ENCODE measurements around the gene DNAH1.

The DNAH1 gene

DNA sequence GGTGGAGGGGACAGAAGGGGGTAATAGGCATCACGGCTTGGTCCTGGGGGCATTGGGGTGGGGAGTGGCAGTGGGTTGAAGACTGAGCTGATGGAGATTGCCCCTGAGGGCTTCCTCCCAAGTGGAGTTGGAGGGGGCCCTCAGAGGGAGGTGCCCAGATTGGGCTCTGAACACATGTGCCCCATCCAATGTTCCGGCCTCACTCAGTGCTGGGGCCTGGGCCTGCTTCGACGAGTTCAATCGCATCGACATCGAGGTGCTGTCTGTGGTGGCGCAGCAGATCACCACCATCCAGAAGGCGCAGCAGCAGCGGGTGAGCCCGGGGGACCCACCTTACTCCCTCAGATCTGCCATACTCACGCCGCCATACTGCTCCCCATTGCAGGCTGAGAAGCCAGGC lies 45.3 kb downstream of the DNAH1 start:
- no peak for DNase-seq

DNA sequence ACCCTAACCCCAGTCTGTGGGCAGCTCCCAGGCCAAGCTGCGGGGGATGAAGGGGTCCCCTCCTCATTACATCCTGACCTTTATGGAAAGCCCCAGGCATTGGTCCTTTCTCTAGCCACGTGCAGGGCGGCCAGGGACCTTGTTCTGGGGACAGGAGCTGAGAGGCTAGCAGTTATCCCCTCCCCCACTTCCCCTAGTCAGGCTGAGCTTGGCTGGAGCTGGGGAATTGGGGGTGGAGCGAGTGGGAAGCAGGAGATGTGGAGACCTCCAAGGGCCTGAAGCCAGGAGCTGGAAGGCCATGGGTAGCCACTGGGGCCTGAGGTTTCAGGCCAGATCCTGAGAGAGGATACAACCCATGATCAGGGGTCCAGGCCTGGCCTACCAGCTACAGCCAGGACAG lies 45.8 kb downstream of the DNAH1 start:
- no peak for DNase-seq

DNA sequence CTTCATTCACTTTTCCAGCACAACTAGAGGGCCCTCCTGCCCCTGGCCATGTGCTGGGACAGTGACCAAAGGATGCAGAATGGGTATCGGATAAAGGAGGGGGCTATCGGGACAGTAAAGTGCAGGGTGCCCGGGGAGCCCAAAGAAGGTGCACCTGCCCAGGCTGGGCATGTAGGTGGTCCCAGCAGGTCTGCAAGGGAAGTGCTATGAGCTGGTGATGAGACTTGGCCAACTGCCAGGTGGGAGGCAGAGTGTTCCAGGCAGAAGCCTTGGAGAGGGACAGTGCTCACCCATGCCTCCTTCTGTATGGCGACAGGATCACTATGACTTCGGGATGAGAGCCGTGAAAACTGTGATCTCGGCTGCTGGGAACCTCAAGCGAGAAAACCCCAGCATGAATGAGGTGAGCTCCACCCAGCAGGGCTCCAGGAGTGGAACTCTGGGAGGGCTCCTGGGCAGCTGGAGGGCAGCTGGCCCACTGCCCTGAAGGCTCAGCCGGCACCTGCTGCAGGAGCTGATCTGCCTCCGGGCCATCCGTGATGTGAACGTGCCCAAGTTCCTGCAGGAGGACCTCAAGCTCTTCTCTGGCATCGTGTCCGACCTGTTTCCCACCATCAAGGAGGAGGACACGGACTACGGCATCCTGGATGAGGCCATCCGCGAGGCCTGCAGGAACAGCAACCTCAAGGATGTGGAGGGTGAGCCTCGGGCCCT lies 48.4 kb downstream of the DNAH1 start:
- no peak for DNase-seq

DNA sequence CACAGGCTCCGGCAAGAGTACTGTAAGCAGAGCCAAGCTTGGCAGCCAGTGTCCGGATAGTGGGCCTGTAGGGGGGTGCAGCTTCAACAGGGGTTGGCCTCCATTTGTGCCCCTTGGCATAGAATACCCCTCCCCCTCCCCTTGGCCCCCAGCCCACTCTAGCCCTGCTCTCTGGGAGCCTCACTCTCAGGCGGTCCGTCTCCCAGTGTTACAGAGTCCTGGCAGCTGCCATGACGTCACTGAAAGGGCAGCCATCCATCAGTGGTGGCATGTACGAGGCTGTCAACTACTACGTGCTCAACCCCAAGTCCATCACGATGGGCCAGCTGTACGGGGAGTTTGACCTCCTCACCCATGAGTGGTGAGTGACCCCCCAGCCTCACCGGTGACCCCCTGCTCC lies 50.4 kb downstream of the DNAH1 start:
- no peak for DNase-seq

DNA sequence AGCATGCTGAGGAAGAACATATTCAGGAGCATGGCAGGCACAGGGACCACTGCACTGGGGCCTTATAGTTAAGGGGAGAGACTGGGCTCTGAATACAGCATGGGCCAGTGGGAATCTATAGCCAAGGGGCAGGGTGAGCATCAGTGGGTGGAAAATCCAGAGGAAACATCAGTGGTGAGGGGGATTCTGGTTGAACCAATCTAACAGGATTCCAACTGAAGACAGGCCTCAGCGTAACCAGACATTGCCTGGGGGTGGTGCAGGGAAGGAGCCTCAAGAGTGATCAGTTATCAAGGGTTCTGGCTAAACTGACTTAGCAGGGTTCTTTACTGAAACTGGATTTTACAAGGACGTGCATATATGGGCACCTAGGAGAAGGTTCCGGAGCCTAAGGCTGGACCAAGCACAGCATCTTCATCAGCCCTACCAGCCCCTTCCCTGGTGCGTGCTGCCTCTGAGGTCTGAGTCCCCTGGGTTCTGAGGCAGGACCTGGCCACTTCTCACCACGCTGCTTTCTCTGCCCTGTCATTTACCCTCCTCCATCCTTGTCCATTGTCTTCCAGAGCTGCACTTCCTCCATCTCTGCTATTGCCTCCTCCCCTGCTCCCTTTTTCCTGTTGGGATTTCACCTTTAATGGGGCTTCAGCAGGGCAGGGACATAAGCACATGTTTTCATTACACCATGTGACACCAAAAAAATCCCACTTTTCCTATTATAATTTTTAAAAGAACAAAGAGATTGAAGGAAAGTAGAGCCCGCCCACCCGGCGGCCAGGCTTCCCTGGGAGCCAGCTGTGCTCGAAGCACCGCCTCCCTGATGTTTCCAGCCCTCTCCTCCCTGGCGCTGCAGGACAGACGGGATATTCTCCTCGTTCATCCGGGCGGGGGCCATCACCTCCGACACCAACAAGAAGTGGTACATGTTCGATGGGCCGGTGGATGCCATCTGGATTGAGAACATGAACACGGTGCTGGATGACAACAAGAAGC lies 52.1 kb downstream of the DNAH1 start:
- no peak for DNase-seq

DNA sequence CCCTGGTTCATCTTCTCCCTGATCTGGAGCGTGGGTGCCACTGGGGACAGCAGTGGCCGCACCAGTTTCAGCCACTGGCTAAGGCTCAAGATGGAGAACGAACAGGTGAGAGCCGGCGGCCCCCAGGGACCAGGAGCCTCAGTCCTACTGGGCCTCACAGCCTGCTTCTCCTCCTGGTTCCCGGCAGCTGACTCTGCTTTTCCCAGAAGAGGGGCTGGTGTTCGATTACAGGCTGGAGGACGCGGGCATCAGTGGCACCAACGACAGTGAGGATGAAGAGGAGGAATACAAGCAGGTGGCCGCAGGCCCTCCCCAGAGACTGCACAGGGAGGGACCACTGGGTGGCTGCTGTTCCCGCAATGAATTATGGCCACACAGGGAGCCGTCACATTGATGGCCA lies 54.4 kb downstream of the DNAH1 start:
- DNase-seq, result no peak

DNA sequence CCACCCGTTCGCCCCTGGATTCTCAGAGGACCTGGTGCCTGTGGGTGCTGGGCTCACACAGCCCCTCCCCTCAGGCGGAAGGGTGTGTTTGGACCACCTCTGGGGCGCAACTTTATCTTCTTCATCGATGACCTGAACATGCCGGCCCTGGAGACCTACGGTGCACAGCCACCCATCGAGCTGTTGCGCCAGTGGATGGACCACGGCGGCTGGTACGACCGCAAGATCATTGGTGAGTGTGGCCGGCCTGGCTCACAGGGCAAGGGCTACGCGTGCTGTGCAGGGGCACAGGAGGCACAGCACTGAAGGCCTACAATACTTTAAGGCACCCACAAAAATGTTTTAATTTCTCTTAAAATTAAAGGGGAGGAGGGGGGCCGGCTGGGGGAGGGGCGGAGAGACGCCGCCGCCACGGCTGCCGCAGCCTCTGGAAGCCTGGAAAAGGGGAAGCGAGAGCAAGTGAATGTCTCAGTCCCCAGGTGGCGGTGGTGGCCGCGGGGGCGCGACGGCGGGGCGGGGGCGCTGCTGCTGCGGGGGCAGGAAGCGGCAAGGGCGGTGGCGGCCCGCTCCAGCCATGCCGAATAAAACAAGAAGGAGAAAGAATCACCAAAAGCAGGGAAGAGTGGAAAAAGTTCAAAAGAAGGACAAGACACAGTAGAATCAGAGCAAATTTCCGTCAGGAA lies 56.8 kb downstream of the DNAH1 start:
- DNase-seq, result no peak

DNA sequence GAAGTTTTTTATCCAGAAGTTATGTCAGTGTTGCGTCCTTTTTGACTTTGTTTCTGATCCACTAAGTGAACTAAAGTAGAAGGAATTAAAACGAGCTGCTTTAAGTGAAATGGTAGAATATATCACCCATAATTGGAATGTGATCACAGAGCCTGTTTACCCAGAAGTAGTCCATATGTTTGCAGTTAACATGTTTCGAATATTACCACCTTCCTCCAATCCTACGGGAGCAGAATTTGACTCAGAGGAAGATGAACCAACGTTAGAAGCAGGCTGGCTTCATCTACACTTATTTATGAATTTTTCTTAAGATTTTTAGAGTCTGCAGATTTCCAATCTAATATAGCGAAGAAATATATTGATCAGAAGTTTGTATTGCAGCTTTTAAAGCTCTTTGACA lies 57.6 kb downstream of the DNAH1 start:
- DNase-seq, result no peak

DNA sequence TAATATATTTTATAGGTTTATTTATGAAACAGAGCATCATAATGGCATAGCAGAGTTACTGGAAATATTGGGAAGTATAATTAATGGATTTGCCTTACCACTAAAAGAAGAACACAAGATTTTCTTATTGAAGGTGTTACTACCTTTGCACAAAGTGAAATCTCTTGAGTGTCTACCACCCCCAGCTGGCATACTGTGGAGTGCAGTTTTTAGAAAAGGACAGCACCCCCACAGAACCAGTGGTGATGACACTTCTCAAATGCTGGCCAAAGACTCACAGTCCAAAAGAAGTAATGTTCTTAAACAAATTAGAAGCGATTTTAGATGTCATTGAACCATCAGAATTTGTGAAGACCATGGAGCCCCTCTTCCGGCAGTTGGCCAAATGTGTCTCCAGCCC lies 58.1 kb downstream of the DNAH1 start:
- no peak for DNase-seq

DNA sequence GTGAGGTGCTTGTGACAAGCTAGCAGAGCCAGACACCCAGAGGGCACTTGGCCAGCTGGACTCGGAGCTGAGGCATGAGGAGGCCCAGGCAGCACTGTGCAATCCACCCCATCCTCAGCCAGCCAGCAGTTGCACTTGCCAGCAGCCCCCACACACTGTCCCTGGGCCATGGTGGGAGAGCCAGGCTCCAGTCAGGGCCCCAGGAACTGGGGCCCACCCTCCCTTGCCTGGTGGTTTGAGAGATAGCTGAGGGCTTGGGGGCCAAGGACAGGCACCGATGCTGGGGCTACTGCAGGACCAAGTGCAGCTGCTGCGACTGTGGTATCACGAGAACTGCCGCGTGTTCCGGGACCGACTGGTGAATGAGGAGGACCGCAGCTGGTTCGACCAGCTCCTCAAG lies 63.5 kb downstream of the DNAH1 start:
- no peak for DNase-seq

DNA sequence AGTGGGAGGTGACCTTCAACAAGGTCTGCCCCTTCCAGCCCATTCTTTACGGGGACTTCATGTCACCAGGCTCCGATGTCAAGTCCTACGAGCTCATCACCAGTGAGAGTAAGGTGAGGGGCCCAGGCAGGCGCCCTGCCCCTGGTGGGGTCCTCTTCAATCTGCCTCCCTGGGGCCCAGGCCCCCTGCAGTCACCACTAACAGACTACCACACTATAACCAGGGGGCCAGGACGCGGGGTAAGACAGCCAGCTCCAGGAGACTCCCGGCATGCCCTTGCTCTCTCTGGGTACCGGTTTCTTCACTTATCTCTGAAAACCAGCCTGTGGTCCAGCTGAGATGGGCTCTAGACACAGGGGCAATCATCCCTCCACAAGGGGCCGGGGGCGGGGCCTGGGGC lies 63.9 kb downstream of the DNAH1 start:
- DNase-seq, result no peak

DNA sequence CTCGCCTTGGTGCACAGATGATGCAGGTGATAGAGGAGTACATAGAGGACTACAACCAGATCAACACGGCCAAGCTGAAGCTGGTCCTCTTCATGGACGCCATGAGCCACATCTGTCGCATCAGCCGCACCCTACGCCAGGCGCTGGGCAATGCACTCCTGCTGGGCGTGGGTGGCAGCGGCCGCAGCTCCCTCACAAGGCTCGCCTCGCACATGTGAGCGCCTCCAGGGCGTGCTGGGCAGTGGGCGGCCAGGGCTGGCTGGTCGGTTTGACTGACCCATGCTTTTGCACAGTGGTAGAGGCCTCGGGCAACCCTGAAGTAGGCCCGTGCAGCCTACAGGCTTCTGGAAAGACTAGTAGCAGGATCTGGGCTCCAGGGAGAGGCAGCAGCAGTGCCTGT lies 65.5 kb downstream of the DNAH1 start:
- no peak for DNase-seq

DNA sequence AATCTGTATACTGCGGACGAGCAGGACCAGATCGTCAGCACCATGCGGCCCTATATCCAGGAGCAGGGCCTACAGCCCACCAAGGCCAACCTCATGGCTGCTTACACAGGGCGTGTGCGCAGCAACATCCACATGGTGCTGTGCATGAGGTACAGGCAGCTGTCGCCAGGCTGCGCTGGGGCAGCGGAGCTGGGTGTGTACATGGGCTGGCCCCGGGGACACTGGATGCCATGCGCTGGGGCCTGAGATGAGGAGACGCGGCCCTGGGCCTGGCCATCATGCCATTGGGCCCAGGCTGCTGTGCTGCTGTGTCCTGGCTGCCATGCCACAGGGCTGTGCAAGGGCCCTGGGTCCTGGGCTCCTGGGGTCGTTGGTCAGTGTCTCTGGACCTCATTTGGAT lies 67.3 kb downstream of the DNAH1 start:
- DNase-seq, result no peak

DNA sequence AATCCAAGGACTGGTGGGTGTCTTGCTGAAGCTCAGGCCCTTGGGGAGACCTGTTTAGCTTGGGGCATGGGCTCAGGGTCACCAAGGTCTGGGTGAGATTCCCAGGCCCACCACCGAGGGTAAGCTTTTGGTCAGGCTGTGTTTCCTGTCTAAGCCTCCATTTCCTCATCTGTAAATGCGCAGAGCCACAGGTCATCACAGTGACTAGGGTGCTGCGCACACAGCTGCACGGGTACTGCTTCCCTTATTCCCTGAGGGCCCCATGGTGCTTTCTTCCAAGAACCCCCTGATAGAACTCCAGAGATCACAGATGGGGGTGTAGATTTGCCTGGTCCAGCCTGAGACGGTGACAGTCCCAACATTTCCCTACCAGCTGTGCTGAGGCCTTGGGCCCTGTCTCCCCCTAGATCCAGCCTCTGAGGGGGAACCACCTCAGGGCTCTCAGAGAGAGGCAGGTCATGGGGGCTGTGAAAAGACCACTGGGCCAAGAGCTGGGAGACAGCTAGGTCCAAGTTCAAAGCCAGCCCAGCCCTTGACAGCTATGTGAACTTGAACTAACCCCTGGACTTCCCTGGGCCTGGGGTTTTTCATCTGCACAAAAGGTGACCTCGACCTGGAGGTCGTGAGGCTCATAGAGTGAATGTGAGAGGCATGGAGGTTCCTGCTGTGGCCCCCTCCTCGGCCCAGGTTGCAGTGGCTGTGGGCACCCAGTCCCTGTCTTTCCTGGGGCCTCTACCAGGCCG lies 68.1 kb downstream of the DNAH1 start:
- DNase-seq, result no peak

DNA sequence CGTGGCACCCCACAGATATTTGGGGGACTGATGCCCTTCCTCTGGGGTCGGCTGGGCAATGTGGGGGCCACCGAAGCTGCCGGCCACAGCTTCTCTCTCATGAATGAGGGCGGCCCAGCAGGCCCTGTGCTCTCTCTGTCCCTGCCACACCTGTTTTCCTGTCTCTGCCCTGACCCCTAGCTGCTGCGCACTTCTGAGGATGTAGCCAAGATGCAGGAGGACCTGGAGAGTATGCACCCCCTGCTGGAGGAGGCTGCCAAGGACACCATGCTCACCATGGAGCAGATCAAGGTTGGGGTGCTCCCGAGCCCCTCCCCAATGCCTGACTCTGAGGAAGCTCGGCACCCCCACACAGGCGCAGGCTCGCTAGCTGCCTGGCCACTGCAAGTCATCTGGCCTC lies 69.0 kb downstream of the DNAH1 start:
- DNase-seq, result no peak

DNA sequence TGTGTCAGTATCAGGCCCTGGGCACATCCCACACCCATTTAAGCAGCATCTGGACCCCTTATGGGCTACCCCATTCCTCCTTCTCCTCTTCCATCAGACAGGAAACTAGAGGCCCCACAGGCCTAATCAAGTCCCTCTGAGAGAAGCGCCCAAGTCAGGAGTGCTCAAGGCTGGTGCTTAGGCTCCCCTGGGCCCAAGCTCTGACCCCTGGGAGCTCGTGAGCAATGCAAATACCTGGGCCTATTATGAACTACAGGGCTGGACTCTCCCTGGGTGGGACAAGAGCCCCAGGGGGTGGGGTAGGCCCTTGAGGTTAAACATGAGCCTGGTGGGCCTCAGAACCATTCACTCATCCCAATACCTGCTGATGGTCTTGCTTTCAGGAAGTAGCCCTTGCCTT lies 71.4 kb downstream of the DNAH1 start:
- no peak for DNase-seq

DNA sequence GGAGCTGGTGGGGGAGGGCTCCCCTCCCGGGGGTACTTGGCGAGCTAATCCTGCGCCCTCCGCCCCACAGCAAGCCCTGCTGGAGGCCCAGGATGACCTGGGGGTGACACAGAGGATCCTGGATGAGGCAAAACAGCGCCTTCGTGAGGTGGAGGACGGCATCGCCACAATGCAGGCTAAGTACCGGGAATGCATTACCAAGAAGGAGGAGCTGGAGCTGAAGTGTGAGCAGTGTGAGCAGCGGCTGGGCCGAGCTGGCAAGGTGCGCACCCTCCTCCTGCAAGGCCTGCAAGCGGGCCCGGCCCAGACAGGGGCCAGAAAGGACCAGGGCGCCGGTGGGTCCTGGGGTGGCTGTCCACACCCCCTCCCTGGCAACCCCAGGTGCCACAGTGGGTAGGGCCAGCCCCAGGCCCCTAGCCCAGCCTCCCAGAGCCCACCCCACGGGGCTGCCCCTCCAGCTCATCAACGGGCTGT lies 72.3 kb downstream of the DNAH1 start:
- DNase-seq, result no peak

DNA sequence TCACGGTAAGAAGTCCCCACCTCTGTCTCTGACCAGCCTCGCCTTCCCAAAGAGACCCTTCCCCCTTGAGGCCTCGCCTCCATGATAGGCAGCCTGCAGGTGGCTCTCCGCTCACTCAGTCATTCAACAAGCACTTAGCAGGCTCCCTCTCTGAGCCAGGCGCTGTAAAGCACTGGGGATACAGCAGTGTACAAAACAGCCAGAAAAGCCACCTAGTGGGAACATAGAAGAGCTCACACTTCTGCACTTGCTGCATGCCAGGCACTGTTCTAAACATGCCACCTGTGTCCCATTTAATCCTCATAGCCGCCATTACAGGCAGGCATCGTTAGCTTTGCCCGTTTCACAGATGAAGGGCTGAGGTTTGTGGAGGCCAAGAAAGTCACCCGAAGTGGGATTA lies 72.8 kb downstream of the DNAH1 start:
- DNase-seq, result no peak

DNA sequence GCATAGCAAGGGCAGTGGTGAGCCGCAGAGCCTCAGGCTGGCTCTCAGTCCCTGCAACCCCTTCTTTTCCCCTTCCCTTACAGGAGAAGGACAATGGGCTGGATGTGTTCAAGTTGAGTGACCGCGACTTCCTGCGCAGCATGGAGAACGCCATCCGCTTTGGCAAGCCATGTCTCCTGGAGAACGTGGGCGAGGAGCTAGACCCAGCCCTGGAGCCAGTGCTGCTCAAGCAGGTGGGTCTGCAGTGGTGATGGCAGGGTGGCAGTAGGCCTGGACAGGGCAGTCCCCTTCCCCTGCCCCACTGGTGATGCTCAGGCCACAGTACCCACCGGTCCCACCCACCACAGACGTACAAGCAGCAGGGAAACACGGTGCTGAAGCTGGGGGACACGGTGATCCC lies 75.0 kb downstream of the DNAH1 start:
- DNase-seq, result no peak

DNA sequence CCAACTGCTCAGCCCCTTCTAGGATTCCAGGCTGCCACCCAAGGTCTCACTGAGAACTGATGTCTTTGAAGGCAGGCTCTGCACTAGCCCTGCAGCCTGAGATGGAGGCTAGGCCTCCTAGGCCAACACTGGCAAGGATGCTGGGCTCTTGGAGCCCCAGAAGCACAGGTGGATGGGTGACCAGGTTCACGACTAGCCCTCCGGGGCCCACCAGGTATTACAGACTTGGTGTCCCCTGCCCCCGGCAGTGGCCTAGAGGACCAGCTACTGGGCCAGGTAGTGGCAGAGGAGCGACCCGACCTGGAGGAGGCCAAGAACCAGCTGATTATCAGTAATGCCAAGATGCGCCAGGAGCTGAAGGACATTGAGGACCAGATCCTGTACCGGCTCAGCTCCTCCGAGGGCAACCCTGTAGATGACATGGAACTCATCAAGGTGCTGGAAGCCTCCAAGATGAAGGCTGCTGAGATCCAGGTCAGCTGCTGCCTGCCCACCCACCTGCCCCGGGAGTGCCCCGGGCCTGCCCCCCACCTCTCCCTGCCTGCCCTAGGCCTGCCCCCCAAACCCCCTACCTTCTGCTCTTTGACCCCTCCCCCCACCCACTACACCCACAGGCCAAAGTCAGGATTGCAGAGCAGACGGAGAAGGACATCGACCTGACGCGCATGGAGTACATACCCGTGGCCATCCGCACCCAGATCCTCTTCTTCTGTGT lies 76.3 kb downstream of the DNAH1 start:
- DNase-seq, result no peak

DNA sequence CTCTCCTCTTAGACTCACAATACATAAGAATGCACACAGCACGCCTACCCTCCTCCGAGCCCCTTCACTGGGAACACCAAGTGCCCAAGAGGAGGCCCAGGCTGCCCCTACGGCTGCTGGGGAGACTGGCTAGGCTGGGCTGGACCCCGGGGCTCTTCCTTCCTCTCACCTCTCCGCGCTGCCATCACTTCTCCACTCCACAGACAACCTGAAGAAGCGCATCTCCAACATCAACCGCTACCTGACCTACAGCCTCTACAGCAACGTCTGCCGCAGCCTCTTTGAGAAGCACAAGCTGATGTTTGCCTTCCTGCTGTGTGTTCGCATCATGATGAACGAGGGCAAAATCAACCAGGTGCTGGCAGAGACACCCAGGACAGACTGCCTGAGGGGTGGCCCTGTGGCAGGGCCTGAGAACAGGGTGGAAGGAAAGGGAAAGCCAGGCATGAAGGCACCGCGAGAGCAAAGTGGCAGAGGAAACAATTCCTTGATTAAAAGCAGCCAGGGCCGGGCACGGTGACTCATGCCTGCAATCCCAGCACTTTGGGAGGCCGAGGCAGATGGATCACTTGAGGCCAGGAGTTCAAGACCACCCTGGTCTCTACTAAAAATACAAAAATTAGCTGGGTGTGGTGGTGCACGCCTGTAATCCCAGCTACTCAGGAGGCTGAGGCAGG lies 77.2 kb downstream of the DNAH1 start:
- DNase-seq, result no peak
